Activated CD8-positive, alpha-beta memory T cell treated with anti-CD3 and anti-CD28 coated beads for 36 hours (primary cell): ENCODE data around the gene SLC23A2. TPM values are rescaled to one million over a fixed set of nuclear protein-coding genes. Genes with fewer than 3 reads are reported as not detected.
"Not testable (repeated sequence)": the region's sequence is repeated elsewhere in the genome, so short reads cannot be mapped to it uniquely, and the experiment has no call there.

ENCODE experiments used
- CTCF ChIA-PET: fragments of 350-600 bp; sonication (Branson Sonifier 250); formaldehyde crosslinking; loops from one replicate; lab custom pipeline; 2021; ENCODE audit warnings: antibody characterized with exemption; lab: Charles Lee
- POLR2A ChIA-PET: fragments of 350-600 bp; sonication (Branson Sonifier 250); formaldehyde crosslinking; loops from one replicate; lab custom pipeline; 2021; ENCODE audit warnings: antibody characterized with exemption; lab: Charles Lee
- total RNA-seq, 2 experiments: library from RNA; stranded (reverse); gene quantifications; one replicate each; pipeline ENCODE4 v1.2.3, GENCODE V29; 2021

SLC23A2 gene
- total RNA-seq, 2 experiments from 2014 or later: 22.3 to 22.9 TPM

- POLR2A ChIA-PET: no interaction called here
- CTCF ChIA-PET: interaction anchor here (0.6 kb wide), 1 partner anchor 17 kb away, joined by 3 read pairs; no protein-coding TSS in a partner anchor
Observed at GRCh38 chr20:5020760-5021159, 19.4 kb upstream of the SLC23A2 start.

GRCh38 chr20:5013682-5014447 is 12.6 kb upstream of the SLC23A2 start:
- POLR2A ChIA-PET: no interaction called here

GRCh38 chr20:5008759-5009158 is 7.4 kb upstream of the SLC23A2 start:
- ChIA-PET CTCF (interaction anchor here (0.5 kb wide), 1 partner anchor 182 kb away, joined by 3 read pairs; no protein-coding TSS in a partner anchor), POLR2A (no interaction called here)

More at GRCh38 chr20:5013682-5014447, 12.6 kb upstream of the SLC23A2 start:
- CTCF ChIA-PET: interaction anchor here (0.6 kb wide), 1 partner anchor 72 kb away, joined by 3 read pairs; no protein-coding TSS in a partner anchor

GRCh38 chr20:5005326-5005725 is 4.0 kb upstream of the SLC23A2 start:
- CTCF ChIA-PET: no interaction called here

GRCh38 chr20:5004825-5005224 is 3.5 kb upstream of the SLC23A2 start:
- POLR2A ChIA-PET, CTCF ChIA-PET: not testable (repeated sequence)

More at GRCh38 chr20:5005326-5005725, 4.0 kb upstream of the SLC23A2 start:
- POLR2A ChIA-PET: no interaction called here

GRCh38 chr20:5003626-5004025 is 2.3 kb upstream of the SLC23A2 start:
- POLR2A ChIA-PET: no interaction called here
- CTCF ChIA-PET: no interaction called here

GRCh38 chr20:5002077-5002413 is 735 bp upstream of the SLC23A2 start:
- ChIA-PET POLR2A (interaction anchor here (0.7 kb wide), 1 partner anchor 188 kb away, joined by 3 read pairs; no protein-coding TSS in a partner anchor), CTCF (no interaction called here)

- CTCF ChIA-PET: interaction anchor here (0.5 to 0.9 kb wide), 3 partner anchors 241 to 1028 kb away, joined by 3 read pairs; no protein-coding TSS in a partner anchor
- POLR2A ChIA-PET: interaction anchor here (0.8 kb wide), 1 partner anchor 119 kb away, joined by 3 read pairs; no protein-coding TSS in a partner anchor
Observed at GRCh38 chr20:5000263-5001173, 792 bp downstream of the SLC23A2 start.

GRCh38 chr20:4999788-5000187 is 1.5 kb downstream of the SLC23A2 start:
- POLR2A ChIA-PET: interaction anchor here (0.8 kb wide), 1 partner anchor 119 kb away, joined by 3 read pairs; no protein-coding TSS in a partner anchor
- CTCF ChIA-PET: interaction anchor here (0.5 to 0.6 kb wide), 2 partner anchors 372 to 1029 kb away, joined by 3 read pairs; no protein-coding TSS in a partner anchor

GRCh38 chr20:4998160-4998651 is 3.1 kb downstream of the SLC23A2 start:
- ChIA-PET POLR2A (no interaction called here), CTCF (interaction anchor here (1.8 kb wide), 1 partner anchor 103 kb away, joined by 4 read pairs; no protein-coding TSS in a partner anchor)

- ChIA-PET CTCF (interaction anchor here (0.6 kb wide), 1 partner anchor 60 kb away, joined by 3 read pairs; no protein-coding TSS in a partner anchor), POLR2A (no interaction called here)
Observed at GRCh38 chr20:4997222-4997621, 4.1 kb downstream of the SLC23A2 start.

- ChIA-PET POLR2A (interaction anchor here (0.7 kb wide), 1 partner anchor 67 kb away, joined by 3 read pairs; no protein-coding TSS in a partner anchor), CTCF (no interaction called here)
Observed at GRCh38 chr20:4989570-4989969, 11.7 kb downstream of the SLC23A2 start.

- CTCF ChIA-PET: no interaction called here
- POLR2A ChIA-PET: interaction anchor here (0.5 to 0.6 kb wide), 2 partner anchors 60 to 160 kb away, joined by 4 read pairs; no protein-coding TSS in a partner anchor
Observed at GRCh38 chr20:4987130-4987529, 14.2 kb downstream of the SLC23A2 start.

- CTCF ChIA-PET: no interaction called here
- POLR2A ChIA-PET: interaction anchor here (0.6 kb wide), 1 partner anchor 20 kb away, joined by 3 read pairs; no protein-coding TSS in a partner anchor
Observed at GRCh38 chr20:4985658-4986057, 15.7 kb downstream of the SLC23A2 start.

GRCh38 chr20:4982281-4982680 is 19.0 kb downstream of the SLC23A2 start:
- ChIA-PET POLR2A (no interaction called here), CTCF (no interaction called here)

- ChIA-PET POLR2A (no interaction called here), CTCF (no interaction called here)
Observed at GRCh38 chr20:4979841-4980410, 21.4 kb downstream of the SLC23A2 start.

GRCh38 chr20:4978050-4978918 is 23.0 kb downstream of the SLC23A2 start:
- POLR2A ChIA-PET: no interaction called here
- CTCF ChIA-PET: no interaction called here

- CTCF ChIA-PET: interaction anchor here (0.6 kb wide), 1 partner anchor 144 kb away, joined by 4 read pairs; no protein-coding TSS in a partner anchor
- POLR2A ChIA-PET: not testable (repeated sequence)
Observed at GRCh38 chr20:4976014-4976413, 25.3 kb downstream of the SLC23A2 start.
